Thoracic aorta (tissue), 2 donors: ENCODE data around the gene DUSP22. TPM values are rescaled to one million over a fixed set of nuclear protein-coding genes. Genes with fewer than 3 reads are reported as not detected.

Source experiments
- ATAC-seq: fragments of 150-250 bp; one replicate; pipeline ENCODE4 v1.8.0; 2017; ENCODE audit warnings: low read depth; ENCODE audit not compliant: insufficient number of reproducible peaks, low FRiP score
- DNase-seq: peaks from one replicate; pipeline ENCODE4 v3.0.0-alpha.2; 2020; ENCODE audit warnings: low spot score
- H3K27ac ChIP-seq, 2 donors: fragments of 200-600 bp; sonication (generic); 1 replicate in 1 of 2; 2 replicates in 1 of 2; pipeline ENCODE4 v1.5.1; 2016; ENCODE audit warnings: mild to moderate bottlenecking in 2 of 2, moderate library complexity in 2 of 2
- H3K27me3 ChIP-seq: fragments of 200-600 bp; sonication (generic); replicated peaks from 2 replicates; pipeline ENCODE4 v1.6.0; 2016; ENCODE audit warnings: mild to moderate bottlenecking; ENCODE audit not compliant: insufficient read depth
- H3K36me3 ChIP-seq: fragments of 200-600 bp; sonication (generic); one replicate; pipeline ENCODE4 v1.5.1; 2016
- H3K4me1 ChIP-seq, 2 donors: fragments of 200-600 bp; sonication (generic); 1 replicate in 1 of 2; 2 replicates in 1 of 2; pipeline versions ENCODE4 v1.5.1 to v1.6.0; 2016; ENCODE audit warnings: low read depth in 2 of 2, mild to moderate bottlenecking in 1 of 2; ENCODE audit not compliant: control insufficient read depth in 1 of 2
- H3K4me3 ChIP-seq: fragments of 200-600 bp; sonication (generic); 2 replicates; pipeline ENCODE4 v1.5.1; 2016; ENCODE audit warnings: mild to moderate bottlenecking
- H3K9me3 ChIP-seq: fragments of 200-600 bp; sonication (generic); 2 replicates; pipeline ENCODE4 v1.5.1; 2016
- CTCF ChIP-seq: fragments of 200-600 bp; sonication (generic); IDR thresholded peaks from one replicate; pipeline ENCODE4 v1.5.1; 2019; ENCODE audit warnings: antibody characterized with exemption
- total RNA-seq, 2 donors: library from RNA; depleted of rRNA; stranded (reverse); fragments of >200 nt; gene quantifications; one replicate each; pipeline versions ENCODE4 v1.1.0 to v1.2.3, GENCODE V29; 2016

The DUSP22 gene
- total RNA-seq, 2 donors from 2014 or later = 49.0 to 74.6 TPM

DNA sequence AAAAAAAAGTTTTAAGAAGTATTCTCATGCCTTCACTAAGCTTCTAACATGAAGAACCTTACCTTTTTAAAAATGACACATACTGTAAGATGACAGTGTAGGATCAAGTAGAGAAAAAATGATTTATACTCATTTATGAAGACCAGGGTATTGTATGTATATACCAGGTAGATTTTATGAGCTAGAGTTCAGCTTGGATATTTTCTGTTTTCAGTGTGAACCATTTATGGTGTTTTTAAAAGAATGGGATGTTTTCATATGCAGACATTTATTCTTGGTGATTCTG, 24.4 kb downstream of the DUSP22 start:
- Histone ChIP-seq H3K27ac (no peak overlapping the region), H3K36me3 (no peaks in the 10 kb centered on the region), H3K4me1 (peaks cover 3 to 6% of the 10 kb centered on the region in 2 donors), H3K4me3 (no peak overlapping the region), H3K27me3 (no peaks in the 10 kb centered on the region), H3K9me3 (no peaks in the 10 kb centered on the region)
- DNase-seq (no peak), ATAC-seq (no peak)
- TF ChIP-seq CTCF = no peak

GRCh38 chr6:317060-317447, 24.8 kb downstream of the DUSP22 start:
- ATAC-seq (no peak), DNase-seq (no peak)
- peaks cover 3 to 6% of the 10 kb centered on the region in 2 donors for H3K4me1 ChIP-seq
- no peaks in the 10 kb centered on the region for H3K9me3 ChIP-seq
- H3K4me3 ChIP-seq = no peak overlapping the region
- H3K36me3 ChIP-seq = no peaks in the 10 kb centered on the region
- no peaks in the 10 kb centered on the region for H3K27me3 ChIP-seq
- no peak for TF ChIP-seq CTCF
- H3K27ac ChIP-seq = no peak overlapping the region

GRCh38 chr6:317448-318144, 25.3 kb downstream of the DUSP22 start:
- DNase-seq = no peak
- ATAC-seq = no peak
- H3K4me3 ChIP-seq = no peak overlapping the region

DNA sequence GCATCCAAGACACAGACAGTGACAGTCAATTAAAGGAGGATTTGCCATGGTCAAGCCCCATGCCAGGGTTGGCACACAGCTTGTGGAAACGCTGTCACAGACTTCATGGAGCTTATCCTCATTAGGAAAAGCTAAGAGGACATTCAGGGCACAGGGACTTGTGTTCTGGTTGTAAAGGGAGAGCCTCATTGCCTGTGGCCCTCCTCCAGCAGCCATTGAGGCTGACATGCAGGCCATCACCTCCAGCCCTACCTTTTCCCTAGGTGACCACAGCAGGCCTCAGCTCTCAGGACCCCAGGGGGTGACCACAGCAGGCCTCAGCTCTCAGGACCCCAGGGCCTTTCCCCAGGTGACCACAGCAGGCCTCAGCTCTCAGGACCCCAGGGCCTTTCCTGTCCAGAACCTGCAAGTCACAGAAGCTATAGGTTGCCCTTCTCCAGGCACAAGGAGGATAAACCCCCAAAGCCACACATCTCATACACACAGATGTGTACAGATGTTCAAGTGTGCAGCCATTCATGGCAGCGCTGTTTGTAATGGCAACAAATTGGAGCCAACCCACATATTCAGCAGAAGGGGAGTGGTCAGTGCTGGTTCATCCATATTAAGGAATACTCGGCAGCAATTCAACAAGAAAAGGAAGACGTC, 26.1 kb downstream of the DUSP22 start:
- Histone ChIP-seq H3K27me3 (no peaks in the 10 kb centered on the region), H3K4me1 (peaks cover 0 to 6% of the 10 kb centered on the region in 2 donors), H3K9me3 (no peaks in the 10 kb centered on the region), H3K27ac (no peak overlapping the region), H3K36me3 (no peaks in the 10 kb centered on the region), H3K4me3 (no peak overlapping the region)
- ATAC-seq = no peak
- no peak for DNase-seq
- no peak for TF ChIP-seq CTCF

More at GRCh38 chr6:317448-318144, 25.3 kb downstream of the DUSP22 start:
- H3K27me3 ChIP-seq = no peaks in the 10 kb centered on the region
- H3K36me3 ChIP-seq = no peaks in the 10 kb centered on the region
- H3K9me3 ChIP-seq = no peaks in the 10 kb centered on the region
- no peak for TF ChIP-seq CTCF
- peaks cover 0 to 6% of the 10 kb centered on the region in 2 donors for H3K4me1 ChIP-seq
- H3K27ac ChIP-seq = no peak overlapping the region

GRCh38 chr6:319177-320131, 27.2 kb downstream of the DUSP22 start:
- H3K27ac ChIP-seq = no peak overlapping the region
- H3K36me3 ChIP-seq = no peaks in the 10 kb centered on the region
- no peaks in the 10 kb centered on the region for H3K27me3 ChIP-seq
- ATAC-seq = no peak
- TF ChIP-seq CTCF = no peak
- H3K4me1 ChIP-seq = peaks cover 0 to 6% of the 10 kb centered on the region in 2 donors
- H3K9me3 ChIP-seq = no peaks in the 10 kb centered on the region
- H3K4me3 ChIP-seq = no peak overlapping the region
- no peak for DNase-seq
